A549 (cell line): Measurements from ENCODE around the gene FRS2. TPM values are rescaled to one million over a fixed set of nuclear protein-coding genes. Genes with fewer than 3 reads are reported as not detected.

Source experiments
- ATAC-seq, 2 experiments: fragments of 200-7000 bp in 1 of 2; fragments of >200 bp in 1 of 2; cut with Nextera tagmentation in 1 of 2; cut with Tn5 transposase in 1 of 2; 3 replicates each; pipeline versions ENCODE4 v1.8.0 to v1.9.1; 2018 to 2020; ENCODE audit warnings: mild to moderate bottlenecking in 1 of 2, moderate library complexity in 1 of 2
- CTCF ChIA-PET: fragments of 300-600 bp; sonication (Branson Sonifier 250); formaldehyde crosslinking; extraction: SDS; loops from one replicate; lab custom pipeline; 2021; ENCODE audit warnings: antibody characterized with exemption, inconsistent platforms; lab: Yijun Ruan, JAX
- POLR2A ChIA-PET: fragments of 350-600 bp; formaldehyde crosslinking; extraction: SDS; loops from one replicate; lab custom pipeline; 2021; ENCODE audit warnings: antibody characterized with exemption, inconsistent platforms; lab: Yijun Ruan, JAX
- DNase-seq, 2 experiments: peaks; one replicate each; pipeline versions ENCODE4 v3.0.0 to v3.0.0-alpha.2; 2011 to 2016; ENCODE audit warnings: low read depth in 1 of 2, low spot score in 1 of 2
- FAIRE-seq: peaks from 2 replicates; lab custom pipeline; 2011; peaks lifted over from hg19 to GRCh38; lab: Jason Lieb, UNC
- H3K27ac ChIP-seq, 2 experiments: fragments of >200 bp; sonication (Bioruptor Twin); formaldehyde crosslinking; 3 replicates each; pipeline ENCODE4 v1.5.1; 2016 to 2017
- H3K4me1 ChIP-seq: fragments of >200 bp; sonication (Bioruptor Twin); formaldehyde crosslinking; 3 replicates; pipeline ENCODE4 v1.6.1; 2016
- H3K4me2 ChIP-seq: fragments of >200 bp; sonication (Bioruptor Twin); formaldehyde crosslinking; 3 replicates; pipeline ENCODE4 v1.6.1; 2016
- H3K4me3 ChIP-seq: fragments of >200 bp; sonication (Bioruptor Twin); formaldehyde crosslinking; 3 replicates; pipeline ENCODE4 v1.5.1; 2016
- H3K9me3 ChIP-seq: fragments of >200 bp; sonication (Bioruptor Twin); formaldehyde crosslinking; 3 replicates; pipeline ENCODE4 v1.6.1; 2016
- BHLHE40 ChIP-seq: IDR thresholded peaks from 2 replicates; pipeline ENCODE4 v1.6.1; 2012; ENCODE audit warnings: low read depth, low read length, inconsistent platforms
- CBX2 ChIP-seq: fragments of 200-600 bp; sonication (generic); IDR thresholded peaks from 2 replicates; pipeline ENCODE4 v1.6.1; 2016; ENCODE audit warnings: low read depth, mild to moderate bottlenecking, borderline replicate concordance
- CBX8 ChIP-seq: fragments of 200-600 bp; sonication (generic); IDR thresholded peaks from 2 replicates; pipeline ENCODE4 v1.6.1; 2016
- EP300 ChIP-seq, 2 experiments: fragments of >200 bp; sonication (Bioruptor Twin); formaldehyde crosslinking; IDR thresholded peaks; 2 replicates in 1 of 2; 3 replicates in 1 of 2; pipeline ENCODE4 v1.6.1; 2016 to 2017
- FOXS1 ChIP-seq: fragments of 250-450 bp; sonication (Bioruptor Pico); IDR thresholded peaks from 2 replicates; pipeline ENCODE4 v1.5.0; 2020; ENCODE audit warnings: mild to moderate bottlenecking, moderate library complexity
- HDAC2 ChIP-seq: fragments of 200-600 bp; sonication (generic); IDR thresholded peaks from 2 replicates; pipeline ENCODE4 v1.6.1; 2016
- HEYL ChIP-seq: fragments of 250-450 bp; sonication (Bioruptor Pico); IDR thresholded peaks from 2 replicates; pipeline ENCODE4 v1.8.0; 2021; ENCODE audit warnings: mild to moderate bottlenecking, moderate library complexity
- HOXB5 ChIP-seq: fragments of 250-450 bp; sonication (Bioruptor Pico); IDR thresholded peaks from 2 replicates; pipeline ENCODE4 v1.5.0; 2020; ENCODE audit warnings: mild to moderate bottlenecking, moderate library complexity
- KDM1A ChIP-seq: fragments of 200-600 bp; sonication (generic); IDR thresholded peaks from 2 replicates; pipeline ENCODE4 v1.6.1; 2016; ENCODE audit warnings: low read depth, mild to moderate bottlenecking
- MAX ChIP-seq: IDR thresholded peaks from 2 replicates; pipeline ENCODE4 v1.6.1; 2012
- MAZ ChIP-seq: fragments of 150-350 bp; IDR thresholded peaks from 2 replicates; pipeline ENCODE4 v1.6.1; 2014; ENCODE audit warnings: antibody characterized with exemption, low read depth, low read length, borderline replicate concordance
- MYC ChIP-seq: IDR thresholded peaks from 2 replicates; pipeline ENCODE4 v1.6.1; 2012; ENCODE audit warnings: mild to moderate bottlenecking, inconsistent platforms, low read length, improper control_type of control experiment, borderline replicate concordance
- NFE2L2 ChIP-seq: fragments of 150-350 bp; conservative IDR thresholded peaks from 2 replicates; pipeline ENCODE4 v1.6.1; 2014; ENCODE audit warnings: low read length
- PBX3 ChIP-seq: IDR thresholded peaks from 2 replicates; pipeline ENCODE4 v1.6.1; 2012
- PHF8 ChIP-seq: fragments of 200-600 bp; sonication (generic); IDR thresholded peaks from 2 replicates; pipeline ENCODE4 v1.6.1; 2016; ENCODE audit warnings: low read depth, mild to moderate bottlenecking, antibody characterized with exemption, moderate library complexity, borderline replicate concordance
- POLR2AphosphoS2 ChIP-seq: conservative IDR thresholded peaks from 2 replicates; pipeline ENCODE4 v1.6.1; 2012; ENCODE audit warnings: low read length, improper control_type of control experiment, inconsistent platforms
- RARB ChIP-seq: fragments of 250-450 bp; sonication (Bioruptor Pico); IDR thresholded peaks from 2 replicates; pipeline ENCODE4 v1.8.0; 2021; ENCODE audit warnings: mild to moderate bottlenecking, moderate library complexity
- RFX5 ChIP-seq: fragments of 450-650 bp; IDR thresholded peaks from 2 replicates; pipeline ENCODE4 v1.7.1; 2014; ENCODE audit warnings: antibody characterized with exemption, mild to moderate bottlenecking, moderate library complexity
- SMC3 ChIP-seq: fragments of >200 bp; sonication (Bioruptor Twin); formaldehyde crosslinking; IDR thresholded peaks from 3 replicates; pipeline ENCODE4 v1.6.1; 2018; ENCODE audit warnings: inconsistent platforms
- SREBF2 ChIP-seq: fragments of 450-650 bp; IDR thresholded peaks from 2 replicates; pipeline ENCODE4 v1.6.1; 2014; ENCODE audit warnings: mild to moderate bottlenecking, moderate library complexity
- TFCP2L1 ChIP-seq: fragments of 250-450 bp; sonication (Bioruptor Pico); IDR thresholded peaks from 2 replicates; pipeline ENCODE4 v1.5.0; 2021; ENCODE audit warnings: mild to moderate bottlenecking
- USF2 ChIP-seq: fragments of 450-650 bp; IDR thresholded peaks from 2 replicates; pipeline ENCODE4 v1.6.1; 2014; ENCODE audit warnings: antibody characterized with exemption
- ZC3H11A ChIP-seq: fragments of 450-650 bp; IDR thresholded peaks from 2 replicates; pipeline ENCODE4 v1.6.1; 2014; ENCODE audit warnings: antibody characterized with exemption, mild to moderate bottlenecking
- ZNF302 ChIP-seq: fragments of 250-450 bp; sonication (Bioruptor Pico); IDR thresholded peaks from 2 replicates; pipeline ENCODE4 v1.9.0; 2021; ENCODE audit warnings: inconsistent platforms, mild to moderate bottlenecking, moderate library complexity
- ZSCAN20 ChIP-seq: fragments of 250-450 bp; sonication (Bioruptor Pico); IDR thresholded peaks from 2 replicates; pipeline ENCODE4 v1.8.0; 2022; ENCODE audit warnings: mild to moderate bottlenecking, moderate library complexity
- WGBS: methylation state at CpG from one replicate; pipeline ENCODE4 v1.1.6; 2017; ENCODE audit errors: missing lambda C conversion rate; 5-methylcytosine and 5-hydroxymethylcytosine counted together
- polyA plus RNA-seq, 4 experiments: library from polyadenylated mRNA; depleted of rRNA in 3 of 4; stranded (reverse); fragments of >200 nt; fragmentation: RNase III in 1 of 4; extraction: RNeasy Plus Mini Kit Qiagen cat#74134 plus additional on column Dnase treatment in 1 of 4; gene quantifications; 2 replicates in 3 of 4; 3 replicates in 1 of 4; pipeline ENCODE4 v1.2.3, GENCODE V29; 2011 to 2017
- TF ChIP-seq, protein P1 (sequence below): fragments of 250-450 bp; sonication (Bioruptor Pico); IDR thresholded peaks from 2 replicates; pipeline ENCODE4 v1.5.0; 2021; ENCODE audit warnings: mild to moderate bottlenecking, moderate library complexity, borderline replicate concordance
- TF ChIP-seq, protein P2 (sequence below): fragments of 200-600 bp; sonication (generic); IDR thresholded peaks from 2 replicates; pipeline ENCODE4 v1.6.1; 2016; ENCODE audit warnings: antibody characterized with exemption, mild to moderate bottlenecking, moderate library complexity

The FRS2 gene
- polyA plus RNA-seq, 2 of the 4 experiments (the other 2 are of a cell fraction), result 14.9 to 28.6 TPM

- H3K4me1 ChIP-seq, result no peaks in the 10 kb centered on the region
- no peak overlapping the region for H3K27ac ChIP-seq
- H3K4me2 ChIP-seq, result no peak overlapping the region
- 97% methylated on average over 1 of the region's 1 CpG for WGBS
- no peak overlapping the region for H3K4me3 ChIP-seq
- no peak for TF ChIP-seq CBX2
- no peak for TF ChIP-seq BHLHE40
- TF ChIP-seq HDAC2, result no peak
- TF ChIP-seq USF2, result no peak
- no peak for TF ChIP-seq EP300 (IDR thresholded peaks at IDR 0.05)
- no peak for TF ChIP-seq RFX5
- no peak for TF ChIP-seq ZC3H11A
- DNase-seq (no peak), ATAC-seq (no peak), FAIRE-seq (no peak)
- ChIA-PET CTCF (no interaction called here), POLR2A (no interaction called here)
- H3K9me3 ChIP-seq, result no peaks in the 10 kb centered on the region
These were observed 34.5 kb upstream of the FRS2 start for GRCh38 chr12:69435644-69436043.

- 96% methylated on average over 2 of the region's 2 CpGs for WGBS
- no peak for ATAC-seq
- Histone ChIP-seq H3K4me3 (no peak overlapping the region), H3K27ac (no peak overlapping the region), H3K4me2 (no peak overlapping the region), H3K9me3 (no peaks in the 10 kb centered on the region), H3K4me1 (no peaks in the 10 kb centered on the region)
- POLR2A ChIA-PET, result no interaction called here
- TF ChIP-seq ZSCAN20 (no peak), SMC3 (no peak), FOXS1 (no peak), NFE2L2 (no peak), CBX8 (no peak), PHF8 (no peak), TFCP2L1 (CRISPR knock-in tag) (no peak), MYC (no peak), MAX (no peak), KDM1A (no peak)
- no peak for DNase-seq
- CTCF ChIA-PET, result no interaction called here
- no peak for FAIRE-seq
These were observed 33.1 kb upstream of the FRS2 start for GRCh38 chr12:69437073-69437472.

DNA sequence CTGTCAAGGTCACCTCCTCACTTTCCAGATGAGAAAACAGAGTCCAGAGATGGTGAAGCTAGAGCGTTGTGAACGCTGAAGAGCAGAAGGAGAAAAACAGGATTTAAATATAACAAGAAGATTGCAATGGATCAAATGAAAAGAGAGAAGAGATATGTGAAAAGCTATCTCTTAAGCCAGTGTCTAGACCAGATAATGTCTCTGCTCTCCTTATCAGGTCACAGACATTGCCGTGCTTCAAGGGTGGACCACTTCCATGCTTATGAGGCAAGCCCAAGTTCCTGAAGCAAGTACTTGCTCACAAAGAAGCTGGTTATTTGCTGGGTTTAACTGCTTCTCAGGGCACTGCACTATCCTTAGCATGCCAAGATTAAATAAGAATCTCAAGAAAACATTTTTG, 31.6 kb upstream of the FRS2 start:
- no peak for ATAC-seq
- FAIRE-seq, result no peak

More for the DNA sequence above, 31.6 kb upstream of the FRS2 start:
- Histone ChIP-seq H3K27ac (no peak overlapping the region), H3K4me3 (no peak overlapping the region), H3K4me2 (no peak overlapping the region)
- POLR2A ChIA-PET, result no interaction called here
- WGBS, result 94% methylated on average over 3 of the region's 3 CpGs
- TF ChIP-seq SMC3 (no peak), SREBF2 (no peak), USF2 (no peak), RFX5 (no peak), CBX2 (no peak), ZNF302 (no peak), PBX3 (no peak), POLR2AphosphoS2 (no peak), ZSCAN20 (no peak), HOXB5 (CRISPR knock-in tag) (no peak), RARB (CRISPR knock-in tag) (no peak), MAX (no peak), HEYL (CRISPR knock-in tag) (no peak), MAZ (no peak)
- TF ChIP-seq, protein P1, sequence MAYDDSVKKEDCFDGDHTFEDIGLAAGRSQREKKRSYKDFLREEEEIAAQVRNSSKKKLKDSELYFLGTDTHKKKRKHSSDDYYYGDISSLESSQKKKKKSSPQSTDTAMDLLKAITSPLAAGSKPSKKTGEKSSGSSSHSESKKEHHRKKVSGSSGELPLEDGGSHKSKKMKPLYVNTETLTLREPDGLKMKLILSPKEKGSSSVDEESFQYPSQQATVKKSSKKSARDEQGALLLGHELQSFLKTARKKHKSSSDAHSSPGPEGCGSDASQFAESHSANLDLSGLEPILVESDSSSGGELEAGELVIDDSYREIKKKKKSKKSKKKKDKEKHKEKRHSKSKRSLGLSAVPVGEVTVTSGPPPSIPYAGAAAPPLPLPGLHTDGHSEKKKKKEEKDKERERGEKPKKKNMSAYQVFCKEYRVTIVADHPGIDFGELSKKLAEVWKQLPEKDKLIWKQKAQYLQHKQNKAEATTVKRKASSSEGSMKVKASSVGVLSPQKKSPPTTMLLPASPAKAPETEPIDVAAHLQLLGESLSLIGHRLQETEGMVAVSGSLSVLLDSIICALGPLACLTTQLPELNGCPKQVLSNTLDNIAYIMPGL, result no peak
- TF ChIP-seq, protein P2, sequence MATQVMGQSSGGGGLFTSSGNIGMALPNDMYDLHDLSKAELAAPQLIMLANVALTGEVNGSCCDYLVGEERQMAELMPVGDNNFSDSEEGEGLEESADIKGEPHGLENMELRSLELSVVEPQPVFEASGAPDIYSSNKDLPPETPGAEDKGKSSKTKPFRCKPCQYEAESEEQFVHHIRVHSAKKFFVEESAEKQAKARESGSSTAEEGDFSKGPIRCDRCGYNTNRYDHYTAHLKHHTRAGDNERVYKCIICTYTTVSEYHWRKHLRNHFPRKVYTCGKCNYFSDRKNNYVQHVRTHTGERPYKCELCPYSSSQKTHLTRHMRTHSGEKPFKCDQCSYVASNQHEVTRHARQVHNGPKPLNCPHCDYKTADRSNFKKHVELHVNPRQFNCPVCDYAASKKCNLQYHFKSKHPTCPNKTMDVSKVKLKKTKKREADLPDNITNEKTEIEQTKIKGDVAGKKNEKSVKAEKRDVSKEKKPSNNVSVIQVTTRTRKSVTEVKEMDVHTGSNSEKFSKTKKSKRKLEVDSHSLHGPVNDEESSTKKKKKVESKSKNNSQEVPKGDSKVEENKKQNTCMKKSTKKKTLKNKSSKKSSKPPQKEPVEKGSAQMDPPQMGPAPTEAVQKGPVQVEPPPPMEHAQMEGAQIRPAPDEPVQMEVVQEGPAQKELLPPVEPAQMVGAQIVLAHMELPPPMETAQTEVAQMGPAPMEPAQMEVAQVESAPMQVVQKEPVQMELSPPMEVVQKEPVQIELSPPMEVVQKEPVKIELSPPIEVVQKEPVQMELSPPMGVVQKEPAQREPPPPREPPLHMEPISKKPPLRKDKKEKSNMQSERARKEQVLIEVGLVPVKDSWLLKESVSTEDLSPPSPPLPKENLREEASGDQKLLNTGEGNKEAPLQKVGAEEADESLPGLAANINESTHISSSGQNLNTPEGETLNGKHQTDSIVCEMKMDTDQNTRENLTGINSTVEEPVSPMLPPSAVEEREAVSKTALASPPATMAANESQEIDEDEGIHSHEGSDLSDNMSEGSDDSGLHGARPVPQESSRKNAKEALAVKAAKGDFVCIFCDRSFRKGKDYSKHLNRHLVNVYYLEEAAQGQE, result no peak
- TF ChIP-seq, all 56 proteins: peak for 0
- no peak for DNase-seq
- Histone ChIP-seq H3K9me3 (no peaks in the 10 kb centered on the region), H3K4me1 (no peaks in the 10 kb centered on the region)
- CTCF ChIA-PET, result interaction anchor here (1.3 kb wide), 1 partner anchor 132 kb away, joined by 3 read pairs; no protein-coding TSS in a partner anchor
